Measurements from ENCODE around the gene FOXN4.

FOXN4 gene

GRCh38 chr12:109239691-109240090, 69.4 kb downstream of the FOXN4 start:
- H3K4me3 ChIP-seq (ENCODE audit: control insufficient read depth, low read depth, low read length) = no peak overlapping the region
- no peak for TF ChIP-seq CTCF (conservative IDR thresholded peaks at IDR 0.05; ENCODE audit: control insufficient read depth, insufficient read depth, low read depth, low read length)
- no peak for DNase-seq (ENCODE audit: low read depth)

GRCh38 chr12:109239179-109239578, 69.9 kb downstream of the FOXN4 start:
- no peak overlapping the region for H3K4me3 ChIP-seq (ENCODE audit: control insufficient read depth, low read depth, low read length)
- no peak for TF ChIP-seq CTCF (conservative IDR thresholded peaks at IDR 0.05; ENCODE audit: control insufficient read depth, insufficient read depth, low read depth, low read length)
- DNase-seq (ENCODE audit: low read depth) = no peak

- TF ChIP-seq CTCF (conservative IDR thresholded peaks at IDR 0.05; ENCODE audit: control insufficient read depth, insufficient read depth, low read depth, low read length) = no peak
- no peak overlapping the region for H3K4me3 ChIP-seq (ENCODE audit: control insufficient read depth, low read depth, low read length)
- DNase-seq (ENCODE audit: low read depth) = no peak
Measured at GRCh38 chr12:109236257-109236656, 72.8 kb downstream of the FOXN4 start.

GRCh38 chr12:109234012-109234411, 75.1 kb downstream of the FOXN4 start:
- no peak overlapping the region for H3K4me3 ChIP-seq (ENCODE audit: control insufficient read depth, low read depth, low read length)
- no peak for TF ChIP-seq CTCF (conservative IDR thresholded peaks at IDR 0.05; ENCODE audit: control insufficient read depth, insufficient read depth, low read depth, low read length)
- no peak for DNase-seq (ENCODE audit: low read depth)

- no peak overlapping the region for H3K4me3 ChIP-seq (ENCODE audit: control insufficient read depth, low read depth, low read length)
- no peak for TF ChIP-seq CTCF (conservative IDR thresholded peaks at IDR 0.05; ENCODE audit: control insufficient read depth, insufficient read depth, low read depth, low read length)
- no peak for DNase-seq (ENCODE audit: low read depth)
Measured at GRCh38 chr12:109232731-109233130, 76.4 kb downstream of the FOXN4 start.

- TF ChIP-seq CTCF (conservative IDR thresholded peaks at IDR 0.05; ENCODE audit: control insufficient read depth, insufficient read depth, low read depth, low read length) = no peak
- no peak for DNase-seq (ENCODE audit: low read depth)
Measured at GRCh38 chr12:109230193-109230592, 78.9 kb downstream of the FOXN4 start.

GRCh38 chr12:109228664-109229063, 80.4 kb downstream of the FOXN4 start:
- no peak overlapping the region for H3K4me3 ChIP-seq (ENCODE audit: control insufficient read depth, low read depth, low read length)
- DNase-seq (ENCODE audit: low read depth) = no peak
- TF ChIP-seq CTCF (conservative IDR thresholded peaks at IDR 0.05; ENCODE audit: control insufficient read depth, insufficient read depth, low read depth, low read length) = no peak

More at GRCh38 chr12:109230193-109230592, 78.9 kb downstream of the FOXN4 start:
- H3K4me3 ChIP-seq (ENCODE audit: control insufficient read depth, low read depth, low read length) = no peak overlapping the region
